Activated T-helper 1 cell treated with Interleukin-2 at 50 U/mL for 16 hours (primary cell): Measurements from ENCODE around the gene SCARB1.
"Not testable (repeated sequence)": the region's sequence is repeated elsewhere in the genome, so short reads cannot be mapped to it uniquely, and the experiment has no call there.

Experiments
- DNase-seq: peaks from one replicate; pipeline ENCODE4 v3.0.0-alpha.2; 2020; ENCODE audit warnings: low read depth

SCARB1 gene

GRCh38 chr12:124863416-124864325 lies at the start of gene SCARB1:
TSS of gene SCARB1 (minus strand) at chr12:124863864. CDS start at chr12:124863720, 144 bp downstream.
- DNase-seq, result peak; percentile 65

GRCh38 chr12:124912529-124913287 lies 49.0 kb upstream of the SCARB1 start:
- DNase-seq, result not testable (repeated sequence)

- DNase-seq, result not testable (repeated sequence)
These were observed 47.9 kb upstream of the SCARB1 start for GRCh38 chr12:124911521-124911920.

GRCh38 chr12:124910561-124911478 lies 47.2 kb upstream of the SCARB1 start:
- no peak for DNase-seq

- no peak for DNase-seq
These were observed 46.3 kb upstream of the SCARB1 start for GRCh38 chr12:124909831-124910560.

- peak; percentile 66 for DNase-seq
These were observed 43.1 kb upstream of the SCARB1 start for GRCh38 chr12:124906606-124907261.

- DNase-seq, result no peak
These were observed 40.8 kb upstream of the SCARB1 start for GRCh38 chr12:124904306-124905098.

GRCh38 chr12:124902916-124903315 lies 39.3 kb upstream of the SCARB1 start:
- DNase-seq, result no peak

- no peak for DNase-seq
These were observed 37.3 kb upstream of the SCARB1 start for GRCh38 chr12:124901003-124901402.

- DNase-seq, result not testable (repeated sequence)
These were observed 36.7 kb upstream of the SCARB1 start for GRCh38 chr12:124900345-124900795.

GRCh38 chr12:124898923-124899294 lies 35.2 kb upstream of the SCARB1 start:
- no peak for DNase-seq

GRCh38 chr12:124898200-124898922 lies 34.7 kb upstream of the SCARB1 start:
- peak; percentile 50 for DNase-seq

GRCh38 chr12:124896461-124896860 lies 32.8 kb upstream of the SCARB1 start:
- no peak for DNase-seq

GRCh38 chr12:124893792-124894516 lies 30.3 kb upstream of the SCARB1 start:
- DNase-seq, result no peak

- no peak for DNase-seq
These were observed 24.6 kb upstream of the SCARB1 start for GRCh38 chr12:124888260-124888659.

- not testable (repeated sequence) for DNase-seq
These were observed 24.1 kb upstream of the SCARB1 start for GRCh38 chr12:124887766-124888165.

- DNase-seq, result no peak
These were observed 21.1 kb upstream of the SCARB1 start for GRCh38 chr12:124884587-124885438.
